Measurements from ENCODE around the gene CTBP1.

DNA sequence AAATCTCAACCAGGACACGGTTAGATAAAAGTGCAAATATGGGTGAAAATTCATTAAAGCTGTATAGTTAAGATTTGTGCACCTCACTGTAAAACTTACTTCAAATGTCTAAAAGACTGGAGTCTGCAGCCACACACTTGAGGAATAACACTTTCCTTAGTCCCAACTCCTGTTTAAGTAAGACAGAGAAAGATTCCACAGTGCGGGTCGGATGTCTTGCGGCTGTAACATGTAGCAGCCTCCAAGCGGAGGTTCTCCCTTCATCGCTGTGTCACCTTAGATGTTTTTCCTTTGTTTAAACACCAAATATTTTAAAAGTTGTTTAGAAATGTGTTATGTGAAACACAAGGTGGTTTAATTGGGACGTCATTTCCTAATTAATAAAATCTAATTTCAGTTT lies 39.9 kb upstream of the CTBP1 start:
- TF ChIP-seq EZH2 (IDR thresholded peaks at IDR 0.05; ENCODE audit: insufficient read depth, poor library complexity, severe bottlenecking) (no peak), EZH2phosphoT487 (IDR thresholded peaks at IDR 0.05; ENCODE audit: insufficient read depth, low read depth) (no peak)

All from GM23248 (cell line).